Spleen (tissue), 7 donors: ENCODE results near the gene LTBP1.

Source experiments
- POLR2A ChIP-seq, 3 donors: fragments of 450-650 bp; IDR thresholded peaks; one replicate each; pipeline ENCODE4 v1.5.1; 2017; ENCODE audit warnings: antibody characterized with exemption in 3 of 3, mild to moderate bottlenecking in 1 of 3
- POLR2AphosphoS5 ChIP-seq, 3 donors: sonication (generic); formaldehyde crosslinking; IDR thresholded peaks; one replicate each; pipeline ENCODE4 v1.5.1; 2017; ENCODE audit warnings: antibody characterized with exemption in 3 of 3
- TF ChIP-seq, protein P1 (sequence below), 11 experiments: fragments of 200-600 bp in 7 of 11; fragments of 450-650 bp in 4 of 11; sonication (generic) in 4 of 11; IDR thresholded peaks in 8 of 11; conservative IDR thresholded peaks in 3 of 11; 1 replicate in 7 of 11; 2 replicates in 4 of 11; pipeline versions ENCODE4 v1.4.0 to v1.8.0; 2016 to 2021; ENCODE audit warnings: antibody characterized with exemption in 11 of 11, inconsistent platforms in 4 of 11, mild to moderate bottlenecking in 1 of 11
- donor health status: DM: no; HTN: no; CAD: no; lungs with moderate emphysema.
- donor health status: DM: no; HTN: no; CAD: no.
- donor health status: DM: no; HTN: no; CAD: no.

DNA sequence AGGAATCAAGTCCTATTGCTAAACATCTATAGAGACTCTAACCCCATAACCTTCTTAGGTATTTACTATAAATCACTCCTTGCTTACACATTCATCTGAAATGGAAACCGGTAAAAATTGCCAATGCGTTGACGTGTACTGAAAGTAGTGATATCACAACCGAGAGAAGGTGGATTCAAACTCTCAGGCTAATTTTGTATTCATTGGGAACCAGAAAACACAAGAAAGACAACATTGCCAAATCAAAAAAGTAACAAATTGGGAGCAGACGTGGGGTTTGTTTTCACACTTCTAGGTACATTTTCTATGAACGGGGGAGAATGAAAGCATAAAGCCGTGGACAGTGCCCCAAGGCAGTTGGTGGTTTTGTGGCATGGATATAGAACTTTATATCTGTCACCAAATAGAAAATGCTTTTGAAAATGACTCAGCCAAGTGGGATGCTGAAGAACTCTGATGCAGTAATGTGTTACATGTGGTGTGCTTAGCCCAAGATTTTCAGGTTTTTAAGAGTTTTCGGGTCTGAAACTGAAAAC lies 374.6 kb downstream of the LTBP1 start:
- TF ChIP-seq, protein P1, sequence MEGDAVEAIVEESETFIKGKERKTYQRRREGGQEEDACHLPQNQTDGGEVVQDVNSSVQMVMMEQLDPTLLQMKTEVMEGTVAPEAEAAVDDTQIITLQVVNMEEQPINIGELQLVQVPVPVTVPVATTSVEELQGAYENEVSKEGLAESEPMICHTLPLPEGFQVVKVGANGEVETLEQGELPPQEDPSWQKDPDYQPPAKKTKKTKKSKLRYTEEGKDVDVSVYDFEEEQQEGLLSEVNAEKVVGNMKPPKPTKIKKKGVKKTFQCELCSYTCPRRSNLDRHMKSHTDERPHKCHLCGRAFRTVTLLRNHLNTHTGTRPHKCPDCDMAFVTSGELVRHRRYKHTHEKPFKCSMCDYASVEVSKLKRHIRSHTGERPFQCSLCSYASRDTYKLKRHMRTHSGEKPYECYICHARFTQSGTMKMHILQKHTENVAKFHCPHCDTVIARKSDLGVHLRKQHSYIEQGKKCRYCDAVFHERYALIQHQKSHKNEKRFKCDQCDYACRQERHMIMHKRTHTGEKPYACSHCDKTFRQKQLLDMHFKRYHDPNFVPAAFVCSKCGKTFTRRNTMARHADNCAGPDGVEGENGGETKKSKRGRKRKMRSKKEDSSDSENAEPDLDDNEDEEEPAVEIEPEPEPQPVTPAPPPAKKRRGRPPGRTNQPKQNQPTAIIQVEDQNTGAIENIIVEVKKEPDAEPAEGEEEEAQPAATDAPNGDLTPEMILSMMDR (IDR thresholded peaks at IDR 0.05 in 8 of 11, conservative IDR thresholded peaks at IDR 0.05 in 3 of 11) = no peak
- TF ChIP-seq POLR2AphosphoS5 (IDR thresholded peaks at IDR 0.05) (no peak), POLR2A (IDR thresholded peaks at IDR 0.05) (no peak)
